ENCODE measurements around the gene PHACTR1.

The PHACTR1 gene

GRCh38 chr6:12849809-12850198 lies 133.2 kb downstream of the PHACTR1 start:
- DNase-seq (ENCODE audit: low spot score) = no peak

- no peak for DNase-seq (ENCODE audit: low spot score)
Measured at GRCh38 chr6:12851123-12851695, 134.6 kb downstream of the PHACTR1 start.

GRCh38 chr6:12861603-12862002 lies 145.0 kb downstream of the PHACTR1 start:
- no peak for DNase-seq (ENCODE audit: low spot score)

- no peak for DNase-seq (ENCODE audit: low spot score)
Measured at GRCh38 chr6:12865117-12865516, 148.6 kb downstream of the PHACTR1 start.

- DNase-seq (ENCODE audit: low spot score) = no peak
Measured at GRCh38 chr6:12865671-12866181, 149.2 kb downstream of the PHACTR1 start.

GRCh38 chr6:12866422-12867029 lies 150.0 kb downstream of the PHACTR1 start:
- no peak for DNase-seq (ENCODE audit: low spot score)

- DNase-seq (ENCODE audit: low spot score) = no peak
Measured at GRCh38 chr6:12869816-12870432, 153.4 kb downstream of the PHACTR1 start.

- DNase-seq (ENCODE audit: low spot score) = no peak
Measured at GRCh38 chr6:12873691-12874090, 157.1 kb downstream of the PHACTR1 start.

- DNase-seq (ENCODE audit: low spot score) = no peak
Measured at GRCh38 chr6:12875051-12875450, 158.5 kb downstream of the PHACTR1 start.

GRCh38 chr6:12878741-12879140 lies 162.2 kb downstream of the PHACTR1 start:
- DNase-seq (ENCODE audit: low spot score) = no peak

GRCh38 chr6:12882761-12883290 lies 166.3 kb downstream of the PHACTR1 start:
- DNase-seq (ENCODE audit: low spot score) = no peak

- DNase-seq (ENCODE audit: low spot score) = no peak
Measured at GRCh38 chr6:12884983-12885382, 168.4 kb downstream of the PHACTR1 start.

GRCh38 chr6:12886961-12887775 lies 170.6 kb downstream of the PHACTR1 start:
- no peak for DNase-seq (ENCODE audit: low spot score)

- peak; percentile 62 for DNase-seq (ENCODE audit: low spot score)
Measured at GRCh38 chr6:12890171-12890790, 173.7 kb downstream of the PHACTR1 start.

- DNase-seq (ENCODE audit: low spot score) = no peak
Measured at GRCh38 chr6:12891595-12891994, 175.0 kb downstream of the PHACTR1 start.

- no peak for DNase-seq (ENCODE audit: low spot score)
Measured at GRCh38 chr6:12892151-12892550, 175.6 kb downstream of the PHACTR1 start.

- no peak for DNase-seq (ENCODE audit: low spot score)
Measured at GRCh38 chr6:12893036-12893435, 176.5 kb downstream of the PHACTR1 start.

- DNase-seq (ENCODE audit: low spot score) = no peak
Measured at GRCh38 chr6:12895721-12896120, 179.2 kb downstream of the PHACTR1 start.

- DNase-seq (ENCODE audit: low spot score) = no peak
Measured at GRCh38 chr6:12896208-12896733, 179.7 kb downstream of the PHACTR1 start.

GRCh38 chr6:12898603-12899002 lies 182.0 kb downstream of the PHACTR1 start:
- no peak for DNase-seq (ENCODE audit: low spot score)

GRCh38 chr6:12899046-12899833 lies 182.7 kb downstream of the PHACTR1 start:
- DNase-seq (ENCODE audit: low spot score) = no peak

All from NAMALWA (cell line).